ENCODE results near the gene SGCE.

Gene SGCE

GRCh38 chr7:94621120-94621519 lies 34.8 kb downstream of the SGCE start:
- no peak for DNase-seq (ENCODE audit: low read depth)

GRCh38 chr7:94620703-94621118 lies 35.2 kb downstream of the SGCE start:
- peak; percentile 10 for DNase-seq (ENCODE audit: low read depth)

- no peak for DNase-seq (ENCODE audit: low read depth)
These were observed 37.8 kb downstream of the SGCE start for GRCh38 chr7:94618126-94618525.

GRCh38 chr7:94616855-94617254 lies 39.1 kb downstream of the SGCE start:
- DNase-seq (ENCODE audit: low read depth): no peak

- no peak for DNase-seq (ENCODE audit: low read depth)
These were observed 40.3 kb downstream of the SGCE start for GRCh38 chr7:94615666-94616065.

GRCh38 chr7:94612661-94613060 lies 43.3 kb downstream of the SGCE start:
- no peak for DNase-seq (ENCODE audit: low read depth)

- DNase-seq (ENCODE audit: low read depth): no peak
These were observed 43.7 kb downstream of the SGCE start for GRCh38 chr7:94612253-94612652.

- DNase-seq (ENCODE audit: low read depth): no peak
These were observed 46.4 kb downstream of the SGCE start for GRCh38 chr7:94609561-94609960.

GRCh38 chr7:94605031-94605430 lies 50.9 kb downstream of the SGCE start:
- DNase-seq (ENCODE audit: low read depth): no peak

- no peak for DNase-seq (ENCODE audit: low read depth)
These were observed 53.8 kb downstream of the SGCE start for GRCh38 chr7:94602181-94602580.

GRCh38 chr7:94600267-94600666 lies 55.7 kb downstream of the SGCE start:
- no peak for DNase-seq (ENCODE audit: low read depth)

GRCh38 chr7:94595717-94596116 lies 60.2 kb downstream of the SGCE start:
- DNase-seq (ENCODE audit: low read depth): no peak

- DNase-seq (ENCODE audit: low read depth): no peak
These were observed 61.1 kb downstream of the SGCE start for GRCh38 chr7:94594882-94595281.

- DNase-seq (ENCODE audit: low read depth): no peak
These were observed 64.8 kb downstream of the SGCE start for GRCh38 chr7:94591176-94591575.

GRCh38 chr7:94590526-94591162 lies 65.3 kb downstream of the SGCE start:
- no peak for DNase-seq (ENCODE audit: low read depth)

GRCh38 chr7:94588075-94588474 lies 67.9 kb downstream of the SGCE start:
- DNase-seq (ENCODE audit: low read depth): no peak

GRCh38 chr7:94584113-94584512 lies 71.8 kb downstream of the SGCE start:
- DNase-seq (ENCODE audit: low read depth): no peak

- DNase-seq (ENCODE audit: low read depth): no peak
These were observed 75.3 kb downstream of the SGCE start for GRCh38 chr7:94580601-94581000.

- no peak for DNase-seq (ENCODE audit: low read depth)
These were observed 76.5 kb downstream of the SGCE start for GRCh38 chr7:94579470-94579869.

- no peak for DNase-seq (ENCODE audit: low read depth)
These were observed 77.3 kb downstream of the SGCE start for GRCh38 chr7:94578614-94579013.

- DNase-seq (ENCODE audit: low read depth): no peak
These were observed 78.6 kb downstream of the SGCE start for GRCh38 chr7:94577357-94577756.

GRCh38 chr7:94576316-94576715 lies 79.6 kb downstream of the SGCE start:
- no peak for DNase-seq (ENCODE audit: low read depth)

- no peak for DNase-seq (ENCODE audit: low read depth)
These were observed 80.3 kb downstream of the SGCE start for GRCh38 chr7:94575646-94576045.

- no peak for DNase-seq (ENCODE audit: low read depth)
These were observed 84.1 kb downstream of the SGCE start for GRCh38 chr7:94571816-94572215.

- DNase-seq (ENCODE audit: low read depth): no peak
These were observed 88.5 kb downstream of the SGCE start for GRCh38 chr7:94567396-94567795.

Measured in stimulated activated CD8-positive, alpha-beta memory T cell treated with anti-CD3 and anti-CD28 coated beads, Interleukin-7, amount 100 ng/mL, for 24 hours (primary cell).